Nucleus accumbens (tissue), 56 donors: ENCODE measurements around the gene DGKE.

Experiments
- DNase-seq, 56 donors: peaks; one replicate each; lab custom pipeline; 2025; lab: John Stamatoyannopoulos, UW

Gene DGKE

GRCh38 chr17:56835264-56835585 is 1.3 kb downstream of the DGKE start:
- DNase-seq, result peak in 1 of 56 donors; percentile 27

DNA sequence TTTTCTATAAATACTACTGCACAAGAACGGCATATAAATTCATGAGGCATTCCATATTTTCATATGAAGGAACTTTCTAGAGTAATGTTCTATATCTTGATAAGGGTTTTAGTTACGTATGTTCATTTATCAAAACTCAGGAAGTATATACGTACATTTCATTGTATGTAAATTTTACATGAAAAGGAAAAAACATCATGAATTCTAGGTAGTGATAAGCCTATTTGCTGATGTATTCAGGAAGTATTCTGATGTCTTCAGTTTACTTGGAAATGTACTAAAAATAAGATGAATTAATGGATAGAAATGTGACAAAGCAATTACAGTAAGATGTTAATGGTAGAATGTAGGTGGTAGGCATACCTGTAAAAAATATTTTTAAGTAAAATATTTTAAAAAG is 4.7 kb downstream of the DGKE start:
- no peak for DNase-seq

- no peak for DNase-seq
Measured at GRCh38 chr17:56842577-56842976, 8.6 kb downstream of the DGKE start.

DNA sequence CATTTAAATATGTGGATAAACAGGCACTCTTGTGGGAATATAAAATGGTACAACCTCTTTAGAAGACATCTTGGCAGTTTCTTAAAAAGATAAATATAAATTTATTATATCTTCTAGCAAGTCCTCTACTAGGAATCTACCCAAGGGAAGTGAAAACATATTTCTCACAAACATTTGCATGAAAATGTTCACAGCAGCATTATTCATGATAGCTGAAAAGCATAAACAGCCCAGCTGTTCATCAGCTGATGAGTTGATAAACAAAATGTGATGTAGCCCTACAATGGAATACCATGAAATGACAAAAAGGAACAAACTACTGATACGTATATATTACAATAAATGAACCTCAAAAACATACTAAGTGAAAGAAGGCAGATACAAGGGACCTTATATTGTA is 12.0 kb downstream of the DGKE start:
- no peak for DNase-seq

DNA sequence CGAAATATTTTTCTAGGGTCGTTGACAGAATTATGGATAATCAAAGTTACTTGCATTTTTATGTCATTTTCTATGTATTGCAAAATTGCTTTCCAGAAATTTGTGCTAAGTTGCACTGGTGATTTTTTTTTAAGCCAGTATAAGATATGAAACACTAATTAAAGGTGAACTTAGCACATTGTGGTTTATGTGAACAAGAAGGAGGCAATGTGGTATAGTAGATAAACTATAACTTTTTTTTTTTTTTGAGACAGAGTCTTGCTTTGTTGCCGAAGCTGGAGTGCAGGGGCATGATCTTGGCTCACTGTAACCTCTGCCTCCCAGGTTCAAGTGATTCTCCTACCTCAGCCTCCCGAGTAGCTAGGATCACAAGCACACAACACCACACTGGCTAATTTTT is 13.2 kb downstream of the DGKE start:
- no peak for DNase-seq

GRCh38 chr17:56849131-56849530 is 15.2 kb downstream of the DGKE start:
- no peak for DNase-seq

DNA sequence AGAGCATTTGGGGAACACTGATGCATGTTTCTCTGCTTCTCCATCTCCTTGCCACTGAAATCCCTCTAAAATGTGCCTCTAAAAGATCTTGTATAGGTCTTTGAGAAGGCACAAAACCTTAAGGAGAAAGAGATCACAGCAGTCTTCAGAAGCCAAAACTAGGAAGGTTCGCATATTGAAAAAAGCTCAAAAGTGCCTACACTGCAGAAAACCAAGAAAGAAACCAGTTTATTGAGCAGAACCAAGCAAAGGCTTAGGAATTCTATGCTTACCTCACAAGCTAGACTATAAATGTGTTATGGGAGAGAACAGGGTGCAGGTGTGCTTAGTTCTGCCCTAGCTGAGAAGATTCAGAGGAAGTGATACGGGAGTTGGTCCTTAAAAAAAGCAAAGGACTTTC is 16.6 kb downstream of the DGKE start:
- no peak for DNase-seq

DNA sequence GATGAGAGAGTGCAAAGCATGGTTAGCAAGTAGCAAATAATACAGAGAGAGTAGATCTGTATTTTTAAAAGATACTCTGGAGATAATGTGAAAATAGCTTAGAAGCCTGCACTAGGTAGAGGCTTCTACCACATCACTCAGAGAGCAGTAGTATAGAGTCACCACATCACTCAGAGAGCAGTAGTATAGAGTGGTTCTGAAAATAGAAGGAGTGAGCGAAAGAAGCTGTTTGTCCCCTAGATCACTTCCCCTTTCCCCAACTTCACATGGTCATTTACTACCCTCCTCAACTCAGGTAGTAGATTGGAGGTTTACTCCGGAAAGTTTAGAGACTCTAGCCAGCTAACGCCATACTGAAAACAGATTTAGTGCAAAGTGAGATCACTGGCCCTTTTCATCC is 17.1 kb downstream of the DGKE start:
- DNase-seq, result no peak

DNA sequence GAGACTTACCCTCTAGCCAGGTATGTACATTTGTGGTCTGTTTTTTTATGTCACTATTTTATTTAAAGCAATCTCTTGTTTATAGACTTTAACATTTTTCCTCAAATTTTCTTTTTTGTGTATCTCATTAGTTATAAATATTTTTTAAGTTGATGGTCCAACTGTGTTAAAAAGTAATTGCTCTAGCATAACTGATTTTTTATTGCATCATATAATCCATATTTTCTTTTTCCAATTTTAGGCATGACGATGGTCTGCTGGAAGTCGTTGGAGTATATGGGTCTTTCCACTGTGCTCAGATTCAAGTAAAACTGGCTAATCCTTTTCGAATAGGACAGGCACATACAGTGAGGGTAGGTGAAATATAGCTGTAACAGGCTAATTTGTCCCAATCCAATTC is 27.9 kb downstream of the DGKE start:
- no peak for DNase-seq

DNA sequence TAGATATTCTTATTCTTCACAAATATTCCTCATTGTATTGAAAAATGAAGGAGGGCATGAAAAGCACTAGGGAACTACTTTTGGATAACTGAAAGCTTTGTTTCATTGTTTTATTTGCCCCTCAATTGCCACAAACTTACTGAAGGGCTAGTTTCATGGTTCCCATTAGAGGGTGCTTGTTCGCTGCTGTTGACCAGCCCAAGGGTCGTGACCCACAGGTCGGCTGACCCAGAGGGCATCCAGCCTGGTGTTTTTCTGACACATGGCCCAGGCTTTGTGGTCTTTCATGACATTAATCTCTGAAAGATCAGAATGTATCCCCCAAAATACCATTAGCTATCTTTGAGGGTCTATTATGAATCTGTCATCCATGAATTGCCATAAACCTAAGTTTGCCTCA is 30.0 kb downstream of the DGKE start:
- no peak for DNase-seq

- DNase-seq, result no peak
Measured at GRCh38 chr17:56866076-56866475, 32.1 kb downstream of the DGKE start.

DNA sequence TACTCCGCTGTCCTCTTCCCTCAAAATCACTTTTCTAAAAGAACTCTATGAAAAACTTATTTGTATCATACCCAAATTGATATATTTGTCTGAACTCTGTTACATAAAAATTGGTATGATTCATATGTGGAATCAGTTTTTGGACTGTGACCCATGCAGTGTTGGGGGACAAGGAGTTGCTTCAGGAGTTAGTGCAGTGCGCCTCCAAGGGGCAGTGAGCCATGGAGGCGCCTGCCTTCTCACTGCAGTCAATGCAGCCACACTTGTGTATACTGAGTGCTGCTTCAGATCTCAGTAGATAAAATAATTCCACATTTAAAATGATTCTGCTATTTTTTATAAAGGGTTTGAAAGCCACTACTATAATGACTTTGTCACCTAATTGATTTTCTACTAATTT is 32.5 kb downstream of the DGKE start:
- no peak for DNase-seq

DNA sequence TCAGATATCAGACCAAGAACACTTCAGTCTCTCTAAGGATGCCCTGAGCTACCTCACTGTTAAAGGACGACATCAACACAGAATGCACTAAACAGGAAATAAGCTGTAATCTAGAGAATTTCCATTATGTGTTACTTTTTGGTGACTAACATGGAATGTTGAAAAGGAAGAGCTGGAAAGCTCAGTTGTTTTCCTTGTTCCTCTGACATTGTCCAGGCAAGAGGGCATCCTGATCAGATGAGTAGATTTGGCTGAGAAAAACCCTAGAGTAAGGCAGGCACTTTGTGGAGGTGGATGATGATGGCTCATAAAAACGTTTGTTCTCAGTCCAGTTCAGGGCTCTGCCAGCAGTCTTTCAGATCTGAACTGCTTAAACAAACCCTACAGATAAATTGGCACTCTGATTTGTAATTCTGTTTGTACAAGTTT is 34.0 kb downstream of the DGKE start:
- DNase-seq, result no peak

DNA sequence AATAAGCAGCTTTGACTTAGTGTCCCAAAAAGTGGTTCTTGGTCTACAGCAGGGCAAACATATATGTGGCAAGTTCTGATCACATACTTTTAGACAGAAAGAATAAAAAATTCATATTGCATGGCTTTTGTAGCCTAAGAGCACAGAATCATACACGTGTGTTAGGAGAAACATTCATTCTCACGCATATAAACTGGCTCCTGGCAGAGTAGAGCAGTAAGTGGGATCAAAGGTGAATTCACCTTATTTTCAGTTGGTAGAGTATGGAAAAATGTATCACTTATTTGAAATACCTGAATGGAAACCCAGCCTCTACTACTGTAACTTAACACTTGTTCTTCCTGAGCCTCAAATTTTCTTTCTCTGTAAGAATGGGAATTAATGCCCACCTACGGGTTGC is 34.8 kb downstream of the DGKE start:
- no peak for DNase-seq

- no peak for DNase-seq
Measured at GRCh38 chr17:56870081-56870651, 36.2 kb downstream of the DGKE start.

DNA sequence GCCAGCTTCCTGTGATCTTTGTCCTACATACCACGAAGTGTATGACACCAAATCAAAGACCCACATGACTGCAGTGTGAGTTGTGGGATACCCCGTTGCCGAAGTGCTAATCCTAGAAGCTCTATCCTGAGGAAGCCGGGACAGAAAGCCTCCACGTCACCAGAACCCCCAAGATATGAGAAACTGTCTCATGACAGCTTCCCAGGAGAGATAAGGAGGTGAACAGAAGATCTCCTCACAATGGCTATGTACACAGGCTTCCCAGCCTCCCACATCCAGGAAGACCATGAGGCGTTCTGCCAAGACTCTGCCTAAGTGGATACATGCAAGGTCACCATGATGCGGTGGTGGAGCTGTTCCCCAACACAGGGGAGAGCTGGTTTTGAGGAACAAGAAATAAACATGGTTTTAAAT is 42.8 kb downstream of the DGKE start:
- no peak for DNase-seq

GRCh38 chr17:56879280-56879679 is 45.3 kb downstream of the DGKE start:
- no peak for DNase-seq

DNA sequence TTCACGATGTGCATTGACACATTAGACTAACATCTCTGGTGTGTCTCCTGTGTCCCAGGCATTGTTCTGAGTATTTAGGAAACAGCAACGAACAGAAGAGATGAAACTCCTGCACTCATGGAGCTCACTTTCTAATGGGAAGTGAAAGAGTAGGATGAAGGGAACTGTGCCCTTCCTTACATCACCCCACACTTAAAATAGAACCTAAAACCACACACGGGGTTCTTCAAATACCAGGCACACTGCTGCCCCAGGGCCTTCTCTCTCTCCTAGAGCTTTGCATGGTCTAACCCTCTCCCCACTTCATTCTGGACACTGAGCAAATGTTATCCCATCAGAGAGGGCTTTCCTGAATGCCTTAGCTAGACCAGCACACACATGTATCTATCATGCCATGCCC is 46.2 kb downstream of the DGKE start:
- DNase-seq, result no peak

GRCh38 chr17:56880571-56880970 is 46.6 kb downstream of the DGKE start:
- DNase-seq, result no peak

- no peak for DNase-seq
Measured at GRCh38 chr17:56881685-56882295, 47.8 kb downstream of the DGKE start.

DNA sequence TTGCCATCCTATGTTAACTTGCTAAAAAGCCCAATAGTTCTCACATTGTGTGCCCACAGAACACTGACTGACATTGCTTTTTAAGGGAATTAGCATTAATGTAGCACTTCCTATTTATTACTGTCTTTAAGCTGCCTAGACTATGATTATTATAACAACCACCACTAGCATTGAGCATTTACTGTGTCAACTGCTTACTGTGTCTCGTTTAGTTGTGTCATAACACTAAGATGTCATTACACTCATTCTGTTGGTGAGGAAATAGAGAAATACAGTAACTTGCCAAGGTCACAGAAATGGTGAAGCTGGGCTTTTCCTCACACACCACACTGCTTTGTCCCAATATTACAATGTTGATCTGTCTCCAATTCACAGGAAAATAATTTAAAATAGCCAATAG is 49.7 kb downstream of the DGKE start:
- DNase-seq, result no peak

DNA sequence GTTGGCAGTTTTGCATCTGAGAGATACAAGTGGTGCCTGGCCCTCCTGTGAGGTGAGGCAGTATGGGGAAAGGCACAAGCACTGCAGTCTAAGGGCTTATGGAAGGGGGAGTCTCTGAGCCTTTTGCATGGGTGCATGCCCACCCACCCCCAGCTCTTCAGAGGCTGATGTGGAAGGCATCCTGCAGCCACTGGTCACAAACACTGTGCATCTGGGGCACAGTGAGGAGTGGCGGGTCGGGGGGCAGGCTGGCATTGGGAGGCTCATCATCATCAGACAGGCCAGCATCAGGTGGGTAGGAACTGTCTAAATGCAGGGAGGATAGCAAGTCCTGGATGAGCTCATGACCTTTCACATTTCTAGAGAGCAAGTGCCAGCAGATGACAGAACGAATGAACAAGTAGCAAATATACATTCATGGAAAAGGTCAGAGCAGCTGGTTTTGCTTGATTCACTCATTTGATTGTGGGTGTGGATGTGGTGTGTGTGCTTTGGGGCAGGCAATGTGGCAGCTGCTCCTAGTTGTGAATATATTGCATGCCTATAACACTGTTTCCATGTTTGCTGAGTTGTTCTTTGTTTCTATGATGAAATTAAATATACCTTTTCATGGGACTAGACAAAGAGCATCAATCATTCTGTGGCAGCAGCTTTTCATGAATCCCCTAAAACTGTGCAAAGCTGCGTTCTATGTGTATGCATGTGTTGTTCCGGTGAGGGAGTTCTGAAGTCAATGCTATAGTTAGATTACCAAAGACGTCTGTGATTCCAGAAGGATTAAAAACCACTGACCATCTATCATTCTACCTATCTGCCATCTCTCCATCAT is 50.7 kb downstream of the DGKE start:
- DNase-seq, result no peak
